Measurements from ENCODE around the gene ORAI3. TPM values are rescaled to one million over a fixed set of nuclear protein-coding genes. Genes with fewer than 3 reads are reported as not detected.

Gene ORAI3
- total and polyA plus RNA-seq, 2 of the 13 experiments (the other 11 are each of a cell fraction or from before 2014, with no cell fraction given) = 11.4 to 32.0 TPM

DNA sequence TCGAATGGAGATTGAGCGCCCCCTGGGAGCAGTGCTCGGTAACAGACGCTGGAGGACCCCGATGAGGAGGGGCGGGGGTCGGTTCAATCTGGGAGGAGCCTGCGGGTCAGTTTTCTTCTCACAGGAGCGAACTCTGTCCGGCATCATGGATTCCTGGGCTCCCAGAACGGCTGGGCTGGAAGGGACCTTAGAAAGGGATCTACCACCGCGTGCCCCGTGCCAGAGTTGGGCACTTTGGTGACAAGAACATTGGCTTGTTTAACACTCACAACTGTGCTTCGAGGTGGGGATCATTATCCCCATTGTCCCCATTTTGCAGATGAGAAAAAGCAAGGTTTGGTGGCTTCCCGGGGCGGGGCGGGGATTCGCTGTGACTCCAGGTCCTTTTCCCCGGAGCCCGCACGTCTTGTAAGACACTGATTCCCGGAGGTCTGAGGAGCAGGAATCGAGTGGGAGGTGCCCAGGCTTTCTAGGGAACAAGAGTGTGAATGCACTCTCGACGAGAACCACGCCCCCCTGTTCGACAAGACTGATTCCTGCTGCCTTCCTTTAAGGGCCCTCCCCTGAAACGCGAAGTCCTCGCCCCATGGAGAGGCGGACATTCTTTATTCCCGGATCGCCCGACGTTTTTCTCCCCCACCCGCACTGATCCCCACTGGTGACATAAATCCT is 27.0 kb upstream of the ORAI3 start (continued):
- TF ChIP-seq, protein P1, sequence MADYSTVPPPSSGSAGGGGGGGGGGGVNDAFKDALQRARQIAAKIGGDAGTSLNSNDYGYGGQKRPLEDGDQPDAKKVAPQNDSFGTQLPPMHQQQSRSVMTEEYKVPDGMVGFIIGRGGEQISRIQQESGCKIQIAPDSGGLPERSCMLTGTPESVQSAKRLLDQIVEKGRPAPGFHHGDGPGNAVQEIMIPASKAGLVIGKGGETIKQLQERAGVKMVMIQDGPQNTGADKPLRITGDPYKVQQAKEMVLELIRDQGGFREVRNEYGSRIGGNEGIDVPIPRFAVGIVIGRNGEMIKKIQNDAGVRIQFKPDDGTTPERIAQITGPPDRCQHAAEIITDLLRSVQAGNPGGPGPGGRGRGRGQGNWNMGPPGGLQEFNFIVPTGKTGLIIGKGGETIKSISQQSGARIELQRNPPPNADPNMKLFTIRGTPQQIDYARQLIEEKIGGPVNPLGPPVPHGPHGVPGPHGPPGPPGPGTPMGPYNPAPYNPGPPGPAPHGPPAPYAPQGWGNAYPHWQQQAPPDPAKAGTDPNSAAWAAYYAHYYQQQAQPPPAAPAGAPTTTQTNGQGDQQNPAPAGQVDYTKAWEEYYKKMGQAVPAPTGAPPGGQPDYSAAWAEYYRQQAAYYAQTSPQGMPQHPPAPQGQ (CRISPR knock-in tag; IDR thresholded peaks at IDR 0.05; ENCODE audit: borderline replicate concordance) = no peak
- TF ChIP-seq ZSCAN20 (CRISPR knock-in tag; IDR thresholded peaks at IDR 0.05; ENCODE audit: borderline replicate concordance) (no peak), PHF20 (CRISPR knock-in tag; IDR thresholded peaks at IDR 0.05) (no peak), ZBTB7B (CRISPR knock-in tag; IDR thresholded peaks at IDR 0.05) (peak; percentile 91), ZNF274 (CRISPR knock-in tag; IDR thresholded peaks at IDR 0.05) (no peak; the same call in none of the 2 replicates), ZNF879 (CRISPR knock-in tag; IDR thresholded peaks at IDR 0.05) (no peak), MTF2 (CRISPR knock-in tag; IDR thresholded peaks at IDR 0.05; ENCODE audit: borderline replicate concordance) (no peak), ZNF775 (CRISPR knock-in tag; IDR thresholded peaks at IDR 0.05; ENCODE audit: borderline replicate concordance) (no peak), ZNF747 (CRISPR knock-in tag; IDR thresholded peaks at IDR 0.05; ENCODE audit: borderline replicate concordance) (peak; percentile 28), ZNF652 (CRISPR knock-in tag; IDR thresholded peaks at IDR 0.05; ENCODE audit: borderline replicate concordance, low read depth) (no peak; the same call in 1 of the 2 replicates), U2AF2 (IDR thresholded peaks at IDR 0.05; ENCODE audit: low read depth, low read length) (no peak), CENPT (CRISPR knock-in tag; IDR thresholded peaks at IDR 0.05; ENCODE audit: low read depth) (no peak), SAP130 (CRISPR knock-in tag; IDR thresholded peaks at IDR 0.05; ENCODE audit: low read depth) (peak; percentile 38; the same call in 1 of the 2 replicates), MAF1 (CRISPR knock-in tag; IDR thresholded peaks at IDR 0.05; ENCODE audit: borderline replicate concordance) (no peak), RXRB (CRISPR knock-in tag; IDR thresholded peaks at IDR 0.05; ENCODE audit: borderline replicate concordance) (peak; percentile 28; the same call in 1 of the 2 replicates), GZF1 (CRISPR knock-in tag; IDR thresholded peaks at IDR 0.05) (no peak), ELF3 (CRISPR knock-in tag; IDR thresholded peaks at IDR 0.05) (no peak; the same call in 1 of the 2 replicates), U2AF1 (optimal IDR thresholded peaks at IDR 0.05; ENCODE audit: low read depth, low read length) (no peak), SSRP1 (CRISPR knock-in tag; IDR thresholded peaks at IDR 0.05) (peak; percentile 28; the same call in 1 of the 2 replicates), MED1 (CRISPR knock-in tag; IDR thresholded peaks at IDR 0.05) (no peak), HCFC1 (IDR thresholded peaks at IDR 0.05; ENCODE audit: low read depth, low read length) (peak; percentile 45), ZNF282 (IDR thresholded peaks at IDR 0.05; ENCODE audit: partially characterized antibody) (no peak), RAD51 (IDR thresholded peaks at IDR 0.05; ENCODE audit: borderline replicate concordance) (no peak), RFX5 (IDR thresholded peaks at IDR 0.05; ENCODE audit: low read depth, low read length) (no peak)
- TF ChIP-seq, protein P2, sequence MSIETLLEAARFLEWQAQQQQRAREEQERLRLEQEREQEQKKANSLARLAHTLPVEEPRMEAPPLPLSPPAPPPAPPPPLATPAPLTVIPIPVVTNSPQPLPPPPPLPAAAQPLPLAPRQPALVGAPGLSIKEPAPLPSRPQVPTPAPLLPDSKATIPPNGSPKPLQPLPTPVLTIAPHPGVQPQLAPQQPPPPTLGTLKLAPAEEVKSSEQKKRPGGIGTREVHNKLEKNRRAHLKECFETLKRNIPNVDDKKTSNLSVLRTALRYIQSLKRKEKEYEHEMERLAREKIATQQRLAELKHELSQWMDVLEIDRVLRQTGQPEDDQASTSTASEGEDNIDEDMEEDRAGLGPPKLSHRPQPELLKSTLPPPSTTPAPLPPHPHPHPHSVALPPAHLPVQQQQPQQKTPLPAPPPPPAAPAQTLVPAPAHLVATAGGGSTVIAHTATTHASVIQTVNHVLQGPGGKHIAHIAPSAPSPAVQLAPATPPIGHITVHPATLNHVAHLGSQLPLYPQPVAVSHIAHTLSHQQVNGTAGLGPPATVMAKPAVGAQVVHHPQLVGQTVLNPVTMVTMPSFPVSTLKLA (IDR thresholded peaks at IDR 0.05) = no peak
- TF ChIP-seq, protein P3, sequence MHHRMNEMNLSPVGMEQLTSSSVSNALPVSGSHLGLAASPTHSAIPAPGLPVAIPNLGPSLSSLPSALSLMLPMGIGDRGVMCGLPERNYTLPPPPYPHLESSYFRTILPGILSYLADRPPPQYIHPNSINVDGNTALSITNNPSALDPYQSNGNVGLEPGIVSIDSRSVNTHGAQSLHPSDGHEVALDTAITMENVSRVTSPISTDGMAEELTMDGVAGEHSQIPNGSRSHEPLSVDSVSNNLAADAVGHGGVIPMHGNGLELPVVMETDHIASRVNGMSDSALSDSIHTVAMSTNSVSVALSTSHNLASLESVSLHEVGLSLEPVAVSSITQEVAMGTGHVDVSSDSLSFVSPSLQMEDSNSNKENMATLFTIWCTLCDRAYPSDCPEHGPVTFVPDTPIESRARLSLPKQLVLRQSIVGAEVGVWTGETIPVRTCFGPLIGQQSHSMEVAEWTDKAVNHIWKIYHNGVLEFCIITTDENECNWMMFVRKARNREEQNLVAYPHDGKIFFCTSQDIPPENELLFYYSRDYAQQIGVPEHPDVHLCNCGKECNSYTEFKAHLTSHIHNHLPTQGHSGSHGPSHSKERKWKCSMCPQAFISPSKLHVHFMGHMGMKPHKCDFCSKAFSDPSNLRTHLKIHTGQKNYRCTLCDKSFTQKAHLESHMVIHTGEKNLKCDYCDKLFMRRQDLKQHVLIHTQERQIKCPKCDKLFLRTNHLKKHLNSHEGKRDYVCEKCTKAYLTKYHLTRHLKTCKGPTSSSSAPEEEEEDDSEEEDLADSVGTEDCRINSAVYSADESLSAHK (CRISPR knock-in tag; IDR thresholded peaks at IDR 0.05; ENCODE audit: borderline replicate concordance) = no peak
